Glutamatergic neuron (in vitro differentiated cells): Measurements from ENCODE around the gene VHLL. TPM values are rescaled to one million over a fixed set of nuclear protein-coding genes. Genes with fewer than 3 reads are reported as not detected.

ENCODE experiments used
- DNase-seq: peaks from one replicate; pipeline ENCODE4 v3.0.0; 2022
- H3K27ac Mint-ChIP-seq: one replicate; pipeline ENCODE4 v1.8.0; 2020; ENCODE audit warnings: mild to moderate bottlenecking, mixed read lengths, inconsistent platforms; ENCODE audit not compliant: unreplicated experiment
- H3K27me3 Mint-ChIP-seq: one replicate; pipeline ENCODE4 v1.8.0; 2020; ENCODE audit warnings: mild to moderate bottlenecking, moderate library complexity, mixed read lengths, inconsistent platforms; ENCODE audit not compliant: unreplicated experiment
- H3K36me3 Mint-ChIP-seq: one replicate; pipeline ENCODE4 v1.8.0; 2020; ENCODE audit warnings: mild to moderate bottlenecking, mixed read lengths, inconsistent platforms; ENCODE audit not compliant: unreplicated experiment
- H3K4me1 Mint-ChIP-seq: one replicate; pipeline ENCODE4 v1.8.0; 2020; ENCODE audit warnings: mild to moderate bottlenecking, low read depth, mixed read lengths, inconsistent platforms; ENCODE audit not compliant: unreplicated experiment
- H3K4me3 Mint-ChIP-seq: one replicate; pipeline ENCODE4 v1.8.0; 2020; ENCODE audit warnings: mild to moderate bottlenecking, mixed read lengths, inconsistent platforms; ENCODE audit not compliant: unreplicated experiment
- H3K9me3 Mint-ChIP-seq: one replicate; pipeline ENCODE4 v1.8.0; 2020; ENCODE audit warnings: mild to moderate bottlenecking, moderate library complexity, mixed read lengths, inconsistent platforms; ENCODE audit not compliant: unreplicated experiment
- total RNA-seq: library from RNA; stranded (reverse); fragmentation: NEBNext Ultra II Directional; extraction: Animal tissue kit (Norgen Biotek cat#: 25700); gene quantifications from one replicate; pipeline ENCODE4 v1.2.1, GENCODE V29; 2021; ENCODE audit not compliant: unreplicated experiment
- TF ChIP-seq, protein P1 (sequence below): fragments of 200-600 bp; sonication (generic); IDR thresholded peaks from one replicate; pipeline ENCODE4 v1.5.0; 2021; ENCODE audit not compliant: partially characterized antibody, unreplicated experiment

Gene VHLL
- total RNA-seq, 1 donor from 2014 or later: not detected

DNA sequence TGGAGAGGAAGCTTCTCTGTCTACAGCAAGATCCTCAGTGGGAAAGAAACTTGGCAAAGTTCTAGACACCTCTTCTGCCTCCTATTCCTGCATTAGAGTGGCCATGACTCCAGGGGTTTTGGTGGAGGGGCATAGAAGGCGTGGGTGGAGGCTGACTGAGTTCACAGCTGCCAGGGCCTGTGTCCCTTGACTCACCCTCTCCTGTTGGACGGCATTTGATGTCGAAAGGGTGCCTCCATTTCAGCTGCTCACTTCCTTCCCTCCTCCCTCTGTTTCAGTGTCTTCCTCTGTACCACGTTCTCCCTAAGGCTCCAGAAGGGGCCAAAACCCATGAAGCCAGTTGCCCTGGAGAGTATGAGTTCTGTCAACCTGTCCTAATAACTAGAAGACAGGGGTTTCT is 14.3 kb downstream of the VHLL start:
- H3K4me1 Mint-ChIP-seq: peaks cover 18% of the 10 kb centered on the region
- DNase-seq: no peak
- H3K27me3 Mint-ChIP-seq: peaks cover 3% of the 10 kb centered on the region
- peaks cover 15% of the 10 kb centered on the region for H3K9me3 Mint-ChIP-seq
- no peak overlapping the region for H3K27ac Mint-ChIP-seq
- TF ChIP-seq, protein P1, sequence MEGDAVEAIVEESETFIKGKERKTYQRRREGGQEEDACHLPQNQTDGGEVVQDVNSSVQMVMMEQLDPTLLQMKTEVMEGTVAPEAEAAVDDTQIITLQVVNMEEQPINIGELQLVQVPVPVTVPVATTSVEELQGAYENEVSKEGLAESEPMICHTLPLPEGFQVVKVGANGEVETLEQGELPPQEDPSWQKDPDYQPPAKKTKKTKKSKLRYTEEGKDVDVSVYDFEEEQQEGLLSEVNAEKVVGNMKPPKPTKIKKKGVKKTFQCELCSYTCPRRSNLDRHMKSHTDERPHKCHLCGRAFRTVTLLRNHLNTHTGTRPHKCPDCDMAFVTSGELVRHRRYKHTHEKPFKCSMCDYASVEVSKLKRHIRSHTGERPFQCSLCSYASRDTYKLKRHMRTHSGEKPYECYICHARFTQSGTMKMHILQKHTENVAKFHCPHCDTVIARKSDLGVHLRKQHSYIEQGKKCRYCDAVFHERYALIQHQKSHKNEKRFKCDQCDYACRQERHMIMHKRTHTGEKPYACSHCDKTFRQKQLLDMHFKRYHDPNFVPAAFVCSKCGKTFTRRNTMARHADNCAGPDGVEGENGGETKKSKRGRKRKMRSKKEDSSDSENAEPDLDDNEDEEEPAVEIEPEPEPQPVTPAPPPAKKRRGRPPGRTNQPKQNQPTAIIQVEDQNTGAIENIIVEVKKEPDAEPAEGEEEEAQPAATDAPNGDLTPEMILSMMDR: no peak
- no peak overlapping the region for H3K4me3 Mint-ChIP-seq
- no peaks in the 10 kb centered on the region for H3K36me3 Mint-ChIP-seq

DNA sequence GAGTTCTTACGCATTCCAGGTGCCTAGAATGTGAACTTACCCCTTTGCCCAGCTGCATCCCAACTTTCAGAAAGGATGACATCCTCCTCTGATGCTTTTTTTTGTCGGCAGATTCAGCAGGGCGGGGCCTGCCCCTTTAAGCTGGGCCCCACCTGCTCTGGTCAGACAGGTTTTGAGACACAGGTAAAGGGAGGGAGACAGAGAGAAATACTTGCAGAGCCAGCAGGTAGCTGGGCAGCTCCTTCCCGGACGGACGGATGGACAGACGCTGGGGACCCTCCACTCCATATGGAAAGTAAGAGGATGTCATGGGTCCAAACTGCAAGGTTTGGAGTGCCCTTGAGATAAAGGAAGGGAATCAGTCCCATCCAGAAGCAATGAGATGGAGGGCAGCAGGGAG is 15.0 kb downstream of the VHLL start, which contains the start of gene TMEM79:
TMEM79 (plus strand) TSS at position 214 of the 400 bp plus-strand sequence. CDS start 902 bp downstream, outside the sequence.
- DNase-seq: no peak

DNA sequence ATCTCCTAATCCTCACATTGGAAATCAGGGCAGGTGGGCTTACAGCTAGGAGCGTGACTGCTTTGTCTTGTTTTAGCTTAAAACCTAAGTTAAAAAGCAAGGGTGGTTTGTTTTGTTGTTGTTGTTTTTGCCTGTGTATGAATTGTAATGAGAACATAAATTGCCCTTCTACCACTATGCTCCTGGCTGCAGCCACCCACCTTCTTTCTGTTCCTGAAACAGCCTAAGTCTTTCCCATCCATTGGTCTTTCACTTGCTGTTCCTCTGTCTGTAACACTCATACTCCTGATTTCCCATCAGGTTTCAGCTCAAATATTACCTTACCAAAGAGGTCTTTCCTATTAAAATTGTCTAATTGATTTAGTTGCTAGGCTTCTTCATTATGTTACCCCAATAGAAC is 15.6 kb downstream of the VHLL start:
- H3K27me3 Mint-ChIP-seq: peaks cover 3% of the 10 kb centered on the region
- peaks cover 18% of the 10 kb centered on the region for H3K4me1 Mint-ChIP-seq
- TF ChIP-seq, protein P1: no peak
- no peaks in the 10 kb centered on the region for H3K36me3 Mint-ChIP-seq
- H3K9me3 Mint-ChIP-seq: peaks cover 15% of the 10 kb centered on the region
- DNase-seq: no peak
- H3K4me3 Mint-ChIP-seq: peak overlapping the region; percentile 97
- H3K27ac Mint-ChIP-seq: peak overlapping the region; percentile 88

More for the DNA sequence above, 15.0 kb downstream of the VHLL start, which contains the start of gene TMEM79:
- Mint-ChIP-seq H3K9me3 (peaks cover 15% of the 10 kb centered on the region), H3K36me3 (no peaks in the 10 kb centered on the region), H3K4me1 (peaks cover 18% of the 10 kb centered on the region), H3K27me3 (peaks cover 3% of the 10 kb centered on the region), H3K4me3 (peak within 1 kb of the TSS; percentile 97), H3K27ac (peak within 1 kb of the TSS; percentile 88)
- TF ChIP-seq, protein P1: no peak

- H3K36me3 Mint-ChIP-seq: no peaks in the 10 kb centered on the region
- H3K4me1 Mint-ChIP-seq: peaks cover 18% of the 10 kb centered on the region
- DNase-seq: peak; percentile 96
- H3K27ac Mint-ChIP-seq: peak within 1 kb of the TSS; percentile 88
- TF ChIP-seq, protein P1: no peak
- H3K9me3 Mint-ChIP-seq: peaks cover 17% of the 10 kb centered on the region
- H3K4me3 Mint-ChIP-seq: peak within 1 kb of the TSS; percentile 97
- peaks cover 3% of the 10 kb centered on the region for H3K27me3 Mint-ChIP-seq
Observed at GRCh38 chr1:156282479-156283222, 16.5 kb downstream of the VHLL start, which contains the start of gene SMG5. SMG5 (minus strand) TSS chr1:156282825; CDS start chr1:156282680, 145 bp downstream.
